H7 (cell line): ENCODE data around the gene E2F4. TPM values are rescaled to one million over a fixed set of nuclear protein-coding genes. Genes with fewer than 3 reads are reported as not detected.

Experiments
- DNase-seq: peaks from one replicate; pipeline ENCODE4 v3.0.0; 2012
- H3K27me3 ChIP-seq: 2 replicates; pipeline ENCODE4 v1.6.0; 2011; ENCODE audit warnings: mild to moderate bottlenecking, low read length; ENCODE audit not compliant: control insufficient read depth, insufficient read depth
- H3K36me3 ChIP-seq: replicated peaks from 2 replicates; pipeline ENCODE4 v1.5.1; 2011; ENCODE audit warnings: low read length; ENCODE audit not compliant: control insufficient read depth, insufficient read depth
- H3K4me3 ChIP-seq: 2 replicates; pipeline ENCODE4 v1.5.1; 2011; ENCODE audit warnings: low read depth, mild to moderate bottlenecking, control low read depth, low read length, moderate library complexity; ENCODE audit not compliant: insufficient read depth
- total RNA-seq: library from RNA; depleted of rRNA; stranded (reverse); fragments of >200 nt; shearing (Covaris generic); gene quantifications from 2 replicates; pipeline ENCODE4 v1.2.3, GENCODE V29; 2014

E2F4 gene
- total RNA-seq, 1 experiment from 2014 or later = 117 TPM

DNA sequence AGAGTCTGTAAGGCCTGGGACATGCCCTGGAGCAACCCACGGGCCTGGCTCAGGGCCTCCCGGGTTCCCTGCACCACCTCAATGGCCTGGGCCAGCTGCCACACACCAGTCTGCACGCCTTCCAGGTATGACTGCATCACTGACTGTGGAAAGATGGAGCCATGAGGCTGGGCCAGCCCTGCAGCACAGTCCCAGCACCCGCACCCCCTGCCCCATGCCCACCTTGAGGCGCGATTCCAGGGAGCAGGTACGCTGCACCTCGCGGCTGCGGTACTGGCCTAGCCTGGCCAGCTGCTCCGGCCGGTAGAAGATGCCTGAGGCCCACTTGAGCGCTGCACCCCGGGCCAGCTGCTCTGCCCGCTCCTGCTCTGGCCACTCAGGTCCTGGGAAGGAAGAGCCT, 3.2 kb upstream of the E2F4 start:
- Histone ChIP-seq H3K36me3 (peaks cover 5% of the 10 kb centered on the region), H3K4me3 (no peak overlapping the region), H3K27me3 (peaks cover 19% of the 10 kb centered on the region)
- DNase-seq = no peak

DNA sequence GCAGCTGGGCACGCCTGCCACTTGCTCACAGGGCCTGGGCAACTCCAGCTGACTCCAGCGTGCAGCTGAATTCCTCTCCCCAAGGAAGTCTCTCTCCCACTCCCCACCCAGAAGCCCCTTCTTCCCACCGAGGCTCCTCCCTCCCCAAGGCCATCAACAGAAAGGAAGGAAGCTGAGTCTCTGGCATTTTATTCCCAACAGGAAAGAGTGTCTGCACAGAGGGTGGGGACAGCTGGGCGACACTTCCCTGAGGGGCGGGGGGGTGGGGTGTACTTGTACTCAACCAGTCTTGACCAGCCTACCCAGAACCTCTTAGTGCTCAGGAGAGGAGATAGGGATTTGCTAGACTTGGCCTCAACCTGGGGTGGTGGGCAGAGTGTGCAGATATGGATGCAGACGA, 1.9 kb upstream of the E2F4 start, which contains the start of gene EXOC3L1:
Gene EXOC3L1, minus strand, starts transcription at position 96 of the 400 bp plus-strand sequence. CDS start 460 bp downstream, outside the sequence.
- DNase-seq = no peak
- Histone ChIP-seq H3K27me3 (peaks cover 9% of the 10 kb centered on the region), H3K36me3 (peaks cover 16% of the 10 kb centered on the region), H3K4me3 (peak within 1 kb of the TSS; percentile 3; the same call in 1 of the 2 replicates)

DNA sequence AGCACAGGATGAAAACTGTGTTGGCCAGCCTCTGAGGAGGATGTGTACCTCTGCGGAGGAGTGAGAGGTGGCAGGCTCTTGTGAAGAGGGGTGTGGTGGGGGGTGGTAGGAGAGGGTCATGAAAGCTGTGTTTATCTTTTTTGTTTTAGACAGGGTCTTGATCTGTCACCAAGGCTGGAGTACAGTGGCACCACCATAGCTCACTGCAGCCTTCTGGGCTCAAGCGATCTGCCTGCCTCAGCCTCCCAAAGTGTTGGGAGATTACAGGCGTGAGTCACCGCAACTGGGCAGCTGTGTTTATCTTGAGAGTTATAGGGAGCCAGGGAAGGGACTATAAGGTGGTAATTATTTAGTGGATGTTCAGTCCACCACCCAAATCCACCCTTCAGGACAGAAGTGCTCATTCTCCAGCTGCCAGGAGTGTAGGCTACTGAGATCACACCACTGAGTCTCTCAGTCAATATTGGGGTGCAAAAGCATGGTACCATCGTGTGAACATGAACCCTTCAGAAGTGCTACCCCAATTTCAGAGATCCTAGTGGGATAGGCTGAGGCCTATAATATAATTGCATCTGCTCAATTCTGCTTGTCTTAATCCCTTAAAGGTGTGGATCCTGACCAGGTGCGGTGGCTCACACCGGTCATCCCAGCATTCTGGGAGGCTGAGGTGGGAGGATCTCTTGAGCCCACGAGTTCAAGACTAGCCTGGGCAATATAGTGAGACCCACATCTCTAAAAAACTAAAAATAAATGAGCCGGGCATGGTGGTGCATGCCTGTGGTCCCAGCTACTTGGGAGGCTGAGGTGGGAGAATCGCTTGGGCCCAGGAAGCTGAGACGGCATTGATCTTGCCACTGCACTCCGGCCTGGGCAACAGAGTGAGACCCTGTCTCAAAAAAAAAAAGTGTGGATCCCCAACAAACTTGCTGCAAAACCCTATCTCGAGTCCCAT, 1.2 kb upstream of the E2F4 start:
- H3K36me3 ChIP-seq = peaks cover 21% of the 10 kb centered on the region
- no peak overlapping the region for H3K4me3 ChIP-seq
- DNase-seq = no peak
- H3K27me3 ChIP-seq = peaks cover 5% of the 10 kb centered on the region

DNA sequence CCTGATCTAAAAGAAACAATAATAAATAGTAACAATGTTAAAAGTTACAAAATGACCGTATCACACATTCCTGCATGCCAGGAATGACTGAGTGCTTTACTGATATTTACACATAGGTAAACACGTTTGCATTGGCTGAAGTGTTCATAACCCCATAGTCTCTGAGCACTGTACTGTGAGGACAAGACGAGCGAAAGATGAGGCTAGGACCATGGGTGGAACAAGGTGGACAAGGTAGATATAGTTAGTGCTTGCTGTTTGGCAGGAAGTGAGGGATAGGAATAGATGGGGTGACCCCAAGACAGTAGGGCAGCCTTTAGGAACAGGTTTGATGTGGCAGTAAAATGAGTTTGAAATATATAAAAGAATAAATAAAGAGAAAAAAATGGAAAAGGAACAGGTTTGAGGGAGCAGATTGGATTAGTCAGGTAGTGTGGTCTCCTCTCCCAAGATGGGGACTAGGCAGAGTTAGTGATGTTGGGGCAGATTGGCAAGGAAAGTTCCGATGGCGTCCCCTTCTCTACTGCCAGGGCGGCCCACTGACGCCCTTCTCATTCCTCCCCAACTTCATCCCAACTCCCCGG, 452 bp upstream of the E2F4 start:
- Histone ChIP-seq H3K36me3 (peaks cover 27% of the 10 kb centered on the region), H3K4me3 (peak overlapping the region; percentile 3; the same call in 1 of the 2 replicates), H3K27me3 (no peaks in the 10 kb centered on the region)
- DNase-seq = no peak

DNA sequence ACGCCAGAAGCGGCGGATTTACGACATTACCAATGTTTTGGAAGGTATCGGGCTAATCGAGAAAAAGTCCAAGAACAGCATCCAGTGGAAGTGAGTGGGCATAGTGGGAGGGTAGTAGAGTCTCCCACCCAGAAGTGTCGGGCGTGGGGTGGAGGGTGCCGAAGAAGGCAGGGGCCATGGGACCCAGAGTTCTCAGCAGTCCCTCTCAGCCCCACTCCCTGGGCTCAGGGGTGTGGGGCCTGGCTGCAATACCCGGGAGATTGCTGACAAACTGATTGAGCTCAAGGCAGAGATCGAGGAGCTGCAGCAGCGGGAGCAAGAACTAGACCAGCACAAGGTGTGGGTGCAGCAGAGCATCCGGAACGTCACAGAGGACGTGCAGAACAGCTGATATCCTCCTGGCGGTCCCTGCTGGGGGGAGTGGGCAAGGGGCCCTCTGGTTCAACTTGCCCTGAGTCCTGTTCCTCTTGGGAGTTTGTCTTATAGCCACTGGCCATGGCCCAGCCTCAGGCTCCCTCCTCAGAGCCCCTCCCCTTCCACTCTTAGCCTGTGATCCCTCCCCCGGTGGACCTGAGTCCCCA, 916 bp downstream of the E2F4 start:
- peak; percentile 54 for DNase-seq

DNA sequence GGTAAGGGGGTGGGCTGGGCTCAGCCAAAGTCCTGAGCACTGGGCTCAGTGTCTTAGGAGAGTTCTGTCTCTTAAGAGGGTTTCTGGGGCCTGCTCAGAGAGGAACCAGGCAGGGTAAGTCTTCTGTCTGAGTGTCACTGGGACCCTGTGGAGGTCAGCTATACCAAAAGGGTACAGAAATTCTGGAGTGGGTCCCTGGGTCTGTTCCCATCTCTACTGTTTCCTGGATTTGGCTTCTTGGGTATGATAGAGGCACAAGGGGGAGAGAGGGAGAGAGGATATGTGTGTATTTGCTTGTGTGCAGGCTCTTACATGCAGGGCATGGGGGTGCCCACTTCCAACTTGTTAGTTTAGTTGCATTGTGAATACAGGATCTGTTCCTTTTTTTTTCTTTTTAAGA, 1.6 kb downstream of the E2F4 start:
- Histone ChIP-seq H3K4me3 (no peak overlapping the region), H3K36me3 (peaks cover 38% of the 10 kb centered on the region), H3K27me3 (no peaks in the 10 kb centered on the region)
- no peak for DNase-seq

More for the DNA sequence above, 916 bp downstream of the E2F4 start:
- H3K4me3 ChIP-seq = peak overlapping the region; percentile 95
- no peaks in the 10 kb centered on the region for H3K27me3 ChIP-seq
- peaks cover 38% of the 10 kb centered on the region for H3K36me3 ChIP-seq

DNA sequence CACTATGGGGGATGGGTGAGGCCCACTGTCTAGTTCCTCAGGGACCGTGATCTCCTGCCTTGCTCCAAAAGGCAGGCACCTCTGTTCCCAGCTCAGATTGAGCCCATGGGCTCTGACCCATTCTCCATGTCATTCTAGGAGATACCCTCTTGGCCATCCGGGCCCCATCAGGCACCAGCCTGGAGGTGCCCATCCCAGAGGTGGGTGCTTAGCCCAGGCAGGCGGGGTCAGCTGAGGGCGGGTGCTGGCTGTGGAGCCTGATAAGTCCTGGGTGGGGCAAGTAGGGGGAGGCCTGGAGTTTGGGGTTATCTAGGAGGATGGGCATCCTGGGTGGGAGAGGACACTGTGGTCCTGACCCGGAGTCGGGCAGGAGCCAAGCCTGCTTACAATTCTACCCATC, 2.3 kb downstream of the E2F4 start:
- no peak for DNase-seq
- Histone ChIP-seq H3K36me3 (peaks cover 38% of the 10 kb centered on the region), H3K4me3 (no peak overlapping the region), H3K27me3 (no peaks in the 10 kb centered on the region)

DNA sequence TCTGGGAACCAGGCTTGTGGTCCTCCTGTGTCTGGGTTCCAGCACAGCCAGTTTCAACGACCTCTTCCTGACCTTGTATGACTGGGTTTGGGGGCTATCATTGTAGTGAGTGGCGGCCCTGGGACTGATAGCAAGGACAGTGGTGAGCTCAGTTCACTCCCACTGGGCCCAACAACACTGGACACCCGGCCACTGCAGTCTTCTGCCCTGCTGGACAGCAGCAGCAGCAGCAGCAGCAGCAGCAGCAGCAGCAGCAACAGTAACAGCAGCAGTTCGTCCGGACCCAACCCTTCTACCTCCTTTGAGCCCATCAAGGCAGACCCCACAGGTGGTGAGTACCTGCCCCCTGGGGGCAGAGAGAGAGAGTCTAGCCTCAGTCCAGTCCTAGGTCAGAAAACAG, 3.7 kb downstream of the E2F4 start:
- no peak for DNase-seq
- H3K4me3 ChIP-seq = no peak overlapping the region
- H3K36me3 ChIP-seq = peaks cover 38% of the 10 kb centered on the region
- no peaks in the 10 kb centered on the region for H3K27me3 ChIP-seq

DNA sequence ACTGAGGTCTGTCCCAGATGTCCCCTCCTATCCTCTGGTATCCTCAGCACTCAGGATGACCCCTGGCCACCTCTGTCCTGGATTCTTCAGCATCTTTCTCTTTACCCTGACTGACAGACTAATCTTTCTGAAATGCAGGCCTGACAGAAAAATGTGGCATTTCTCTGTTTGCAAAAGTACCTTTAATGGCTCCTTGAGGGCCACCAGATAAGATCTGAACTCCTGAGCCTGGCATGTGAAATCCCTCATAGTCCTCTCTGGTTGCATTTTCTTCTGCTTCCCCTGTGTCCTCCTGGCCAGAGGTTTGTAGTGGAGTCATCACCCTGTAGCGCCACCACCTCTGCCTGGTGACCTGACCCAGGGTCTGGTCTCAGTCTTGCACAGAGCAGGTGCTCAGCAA, 4.9 kb downstream of the E2F4 start:
- Histone ChIP-seq H3K4me3 (no peak overlapping the region), H3K27me3 (no peaks in the 10 kb centered on the region), H3K36me3 (peaks cover 38% of the 10 kb centered on the region)
- no peak for DNase-seq

DNA sequence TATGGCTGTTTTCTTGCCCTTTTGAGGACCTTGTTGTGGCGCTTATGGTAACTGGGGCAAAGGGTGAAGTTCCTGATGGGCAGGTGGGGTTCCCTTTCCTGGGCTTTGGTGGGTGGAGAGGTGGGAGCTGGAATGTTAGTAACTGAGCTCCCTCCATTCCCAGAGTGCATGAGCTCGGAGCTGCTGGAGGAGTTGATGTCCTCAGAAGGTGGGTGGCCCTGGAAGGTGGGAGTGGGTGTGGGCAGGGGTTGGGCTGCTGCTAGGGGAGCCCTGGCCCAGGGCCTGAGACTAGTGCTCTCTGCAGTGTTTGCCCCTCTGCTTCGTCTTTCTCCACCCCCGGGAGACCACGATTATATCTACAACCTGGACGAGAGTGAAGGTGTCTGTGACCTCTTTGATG, 5.7 kb downstream of the E2F4 start:
- Histone ChIP-seq H3K4me3 (no peak overlapping the region), H3K36me3 (peaks cover 38% of the 10 kb centered on the region), H3K27me3 (no peaks in the 10 kb centered on the region)
- no peak for DNase-seq

DNA sequence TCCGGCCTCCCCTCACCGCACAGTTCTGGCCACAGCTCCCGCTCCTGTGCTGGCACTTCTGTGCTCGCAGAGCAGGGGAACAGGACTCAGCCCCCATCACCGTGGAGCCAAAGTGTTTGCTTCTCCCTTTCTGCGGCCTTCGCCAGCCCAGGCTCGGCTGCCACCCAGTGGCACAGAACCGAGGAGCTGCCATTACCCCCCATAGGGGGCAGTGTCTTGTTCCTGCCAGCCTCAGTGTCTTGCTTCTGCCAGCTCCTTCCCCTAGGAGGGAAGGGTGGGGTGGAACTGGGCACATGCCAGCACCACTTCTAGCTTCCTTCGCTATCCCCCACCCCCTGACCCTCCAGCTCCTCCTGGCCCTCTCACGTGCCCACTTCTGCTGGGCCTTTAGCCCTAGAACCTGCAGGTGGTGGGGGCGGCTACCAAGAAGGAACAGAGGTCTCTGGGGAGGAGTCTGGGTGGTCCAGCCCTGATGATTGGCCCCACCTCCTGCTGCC, 6.3 kb downstream of the E2F4 start:
- peak; percentile 91 for DNase-seq
- H3K4me3 ChIP-seq = no peak overlapping the region
- H3K36me3 ChIP-seq = peaks cover 36% of the 10 kb centered on the region
- H3K27me3 ChIP-seq = no peaks in the 10 kb centered on the region

DNA sequence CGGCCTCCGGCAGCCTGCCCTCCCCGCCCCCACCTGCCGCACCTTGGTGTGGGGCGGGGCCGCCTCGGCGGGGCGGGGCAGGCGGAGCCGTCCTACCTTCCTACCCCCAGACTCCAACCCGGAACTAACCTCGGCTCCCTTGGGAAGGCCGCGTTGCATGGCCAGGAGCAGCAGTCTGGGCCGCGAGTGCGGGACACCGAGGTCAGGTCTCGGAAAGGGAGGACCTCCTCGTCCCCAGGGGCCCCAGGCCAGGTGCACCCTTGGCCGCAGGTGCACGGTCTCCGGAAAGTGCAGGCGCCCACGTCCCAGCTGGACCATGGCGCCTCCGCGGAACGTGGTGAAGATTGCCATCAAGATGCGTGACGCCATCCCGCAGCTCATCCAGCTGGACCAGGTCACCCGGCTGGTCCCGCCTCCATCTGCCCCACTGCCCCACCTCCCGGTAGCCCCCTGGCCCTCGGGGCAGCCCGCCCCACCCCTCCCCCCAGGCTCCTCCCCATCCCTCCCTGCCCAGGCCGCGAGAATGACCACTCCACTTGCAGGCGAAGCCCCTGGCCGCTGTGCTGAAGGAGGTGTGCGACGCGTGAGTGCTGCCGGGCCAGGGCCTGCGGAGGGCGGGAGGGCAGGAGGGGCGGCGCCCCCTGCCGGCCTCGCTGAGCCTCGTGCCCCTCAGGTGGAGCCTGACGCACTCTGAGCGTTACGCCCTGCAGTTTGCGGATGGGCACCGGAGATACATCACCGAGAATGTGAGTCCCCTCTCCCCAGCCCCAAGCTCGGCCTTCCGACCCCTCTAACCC, 7.3 kb downstream of the E2F4 start, which contains the start of gene ELMO3:
Gene ELMO3, plus strand, starts transcription at position 121 of the 797 bp plus-strand sequence. Its CDS starts 196 bp downstream, at position 317.
- Histone ChIP-seq H3K36me3 (peaks cover 29% of the 10 kb centered on the region), H3K4me3 (peak within 1 kb of the TSS; percentile 80), H3K27me3 (no peaks in the 10 kb centered on the region)
- DNase-seq = peak; percentile 98

DNA sequence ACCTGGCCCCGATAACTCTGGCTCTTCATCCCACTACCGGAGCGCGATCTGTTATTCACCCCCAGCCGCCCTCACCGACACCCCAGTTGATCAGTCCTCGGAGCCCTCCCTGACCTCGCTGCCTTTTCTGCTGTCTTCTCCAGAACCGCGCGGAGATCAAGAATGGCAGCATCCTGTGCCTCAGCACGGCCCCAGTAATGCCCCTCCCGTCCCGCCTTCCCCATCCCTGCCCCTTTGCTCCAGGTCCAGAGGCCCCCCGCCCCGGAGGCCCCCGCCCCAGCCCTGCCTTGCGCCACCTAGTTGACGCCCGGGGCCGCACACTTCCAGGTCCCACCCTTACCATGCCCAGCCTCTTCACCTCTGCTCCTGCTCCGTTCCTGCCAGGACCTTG, 7.8 kb downstream of the E2F4 start:
- DNase-seq = peak; percentile 97
- peak overlapping the region; percentile 80 for H3K4me3 ChIP-seq
- H3K36me3 ChIP-seq = peaks cover 24% of the 10 kb centered on the region
- H3K27me3 ChIP-seq = no peaks in the 10 kb centered on the region

DNA sequence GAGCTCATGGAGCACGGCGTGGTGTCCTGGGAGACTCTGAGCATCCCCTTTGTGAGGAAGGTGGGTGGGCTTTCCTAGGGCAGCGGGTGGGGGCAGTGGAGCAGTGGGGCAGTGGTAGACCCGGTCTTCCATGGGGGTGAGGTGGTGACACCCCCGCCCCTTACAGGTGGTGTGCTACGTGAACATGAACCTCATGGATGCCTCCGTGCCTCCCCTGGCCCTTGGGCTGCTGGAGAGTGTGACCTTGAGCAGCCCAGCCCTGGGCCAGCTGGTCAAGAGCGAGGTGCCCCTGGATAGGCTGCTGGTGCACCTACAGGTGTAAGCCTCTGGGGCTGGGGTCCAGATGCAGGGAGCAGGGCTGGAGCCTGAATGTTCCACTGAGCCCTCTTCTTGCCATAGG, 8.5 kb downstream of the E2F4 start:
- peaks cover 19% of the 10 kb centered on the region for H3K36me3 ChIP-seq
- no peaks in the 10 kb centered on the region for H3K27me3 ChIP-seq
- peak; percentile 54 for DNase-seq
- no peak overlapping the region for H3K4me3 ChIP-seq
